Natural killer cell (primary cell): ENCODE measurements around the gene FAM25A. TPM values are rescaled to one million over a fixed set of nuclear protein-coding genes. Genes with fewer than 3 reads are reported as not detected.
"Not testable (repeated sequence)": the region's sequence is repeated elsewhere in the genome, so short reads cannot be mapped to it uniquely, and the experiment has no call there.

Experiments used
- ATAC-seq, 3 donors: fragments of 150-1000 bp in 2 of 3; fragments of 200-7000 bp in 1 of 3; cut with Tn5 transposase; 1 replicate in 1 of 3; 2 replicates in 2 of 3; pipeline ENCODE4 v1.10.0; 2021; ENCODE audit warnings: mild to moderate bottlenecking in 2 of 3, moderate library complexity in 2 of 3
- DNase-seq, 2 donors: peaks; one replicate each; pipeline versions ENCODE4 v3.0.0 to v3.0.0-alpha.2; 2013 to 2021; ENCODE audit warnings: mixed read lengths in 1 of 2
- H3K27ac ChIP-seq: one replicate; pipeline ENCODE4 v1.5.1; 2013; ENCODE audit warnings: mild to moderate bottlenecking, low read length
- H3K27me3 ChIP-seq: one replicate; pipeline ENCODE4 v1.6.1; 2013; ENCODE audit warnings: low read length; ENCODE audit not compliant: control insufficient read depth, insufficient read depth
- H3K36me3 ChIP-seq: one replicate; pipeline ENCODE4 v1.6.1; 2013; ENCODE audit warnings: low read length; ENCODE audit not compliant: control insufficient read depth, insufficient read depth
- H3K4me1 ChIP-seq: one replicate; pipeline ENCODE4 v1.6.1; 2013; ENCODE audit warnings: low read length; ENCODE audit not compliant: control insufficient read depth, insufficient read depth
- H3K4me3 ChIP-seq: one replicate; pipeline ENCODE4 v1.5.1; 2013; ENCODE audit warnings: low read length
- H3K9me3 ChIP-seq: one replicate; pipeline ENCODE4 v1.6.1; 2013; ENCODE audit warnings: low read length; ENCODE audit not compliant: control insufficient read depth, insufficient read depth
- H3K27ac Mint-ChIP-seq, 2 donors: one replicate each; pipeline ENCODE4 v1.8.0; 2022; ENCODE audit warnings: mild to moderate bottlenecking in 2 of 2, mixed read lengths in 2 of 2, moderate library complexity in 1 of 2
- H3K27me3 Mint-ChIP-seq, 2 donors: one replicate each; pipeline ENCODE4 v1.8.0; 2022; ENCODE audit warnings: low read depth in 2 of 2, mixed read lengths in 2 of 2
- H3K36me3 Mint-ChIP-seq: one replicate; pipeline ENCODE4 v1.8.0; 2022; ENCODE audit warnings: mixed read lengths
- H3K4me1 Mint-ChIP-seq, 2 donors: one replicate each; pipeline ENCODE4 v1.8.0; 2022; ENCODE audit warnings: mixed read lengths in 2 of 2
- H3K4me3 Mint-ChIP-seq: one replicate; pipeline ENCODE4 v1.8.0; 2022; ENCODE audit warnings: mild to moderate bottlenecking, moderate library complexity, mixed read lengths
- H3K9me3 Mint-ChIP-seq, 2 donors: one replicate each; pipeline ENCODE4 v1.8.0; 2022; ENCODE audit warnings: mixed read lengths in 2 of 2
- WGBS: methylation state at CpG from one replicate; pipeline ENCODE4 v1.1.7; 2013; ENCODE audit warnings: missing lambda C conversion rate; ENCODE audit not compliant: insufficient coverage; 5-methylcytosine and 5-hydroxymethylcytosine counted together
- intact Hi-C: fragments of 100-400 bp; cut with micrococcal nuclease; formaldehyde crosslinking; loops from one replicate; pipeline ENCODE4 v1.14.2; 2022
- total RNA-seq, 4 donors: library from RNA; stranded (reverse); fragments of 120-200 nt in 1 of 4; gene quantifications; one replicate each; pipeline versions ENCODE4 v1.2.3 to v1.2.4, GENCODE V29; 2013 to 2022
- TF ChIP-seq, protein P1 (sequence below): fragments of 200-600 bp; IDR thresholded peaks from one replicate; pipeline ENCODE4 v1.8.0; 2022; ENCODE audit warnings: antibody characterized with exemption

Gene FAM25A
- total RNA-seq, 3 donors from 2014 or later (not counting 1 experiment from before 2014, with no cell fraction given): not detected

DNA sequence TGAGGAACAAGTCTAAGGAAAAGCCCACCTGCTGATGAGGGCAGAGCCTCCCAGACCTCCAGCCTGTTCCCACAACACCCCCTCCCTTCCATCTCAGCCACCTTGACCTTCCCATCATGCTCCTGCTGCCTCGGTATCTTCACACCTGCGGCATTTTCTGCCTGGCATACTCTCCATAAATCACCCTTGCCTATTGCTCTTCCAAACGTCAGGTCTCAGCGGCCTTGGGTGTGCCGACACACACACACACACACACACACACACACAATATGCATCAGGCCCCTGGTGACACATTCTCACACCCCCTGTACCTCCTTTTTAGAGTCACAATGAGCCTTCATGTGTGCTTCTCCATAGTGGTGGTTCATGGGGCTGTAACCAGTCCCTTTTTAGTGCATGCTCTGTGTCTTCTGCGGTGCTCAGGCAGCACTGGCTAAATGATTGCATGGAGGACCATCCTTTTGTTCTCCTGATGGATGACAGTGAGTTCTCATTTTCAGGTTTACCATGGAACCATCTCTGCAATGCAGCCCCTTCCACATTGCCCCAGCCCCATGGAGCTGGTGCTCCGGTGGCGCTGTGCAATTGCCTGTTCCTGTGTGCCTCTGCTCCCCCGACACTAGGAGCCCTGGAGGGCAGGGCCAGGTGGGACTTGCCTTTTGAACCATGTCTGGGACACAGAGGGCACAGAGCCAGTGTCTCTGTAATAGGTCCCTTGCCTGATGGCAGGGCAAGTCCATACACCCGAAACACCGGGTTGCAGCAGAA, 47.3 kb upstream of the FAM25A start:
- H3K27me3 Mint-ChIP-seq: peaks cover 0 to 7% of the 10 kb centered on the region in 2 donors
- peak in 1 of 2 donors; percentile 37 for DNase-seq
- Histone ChIP-seq H3K4me1 (peaks cover 38% of the 10 kb centered on the region), H3K36me3 (no peaks in the 10 kb centered on the region), H3K9me3 (no peaks in the 10 kb centered on the region), H3K27me3 (no peaks in the 10 kb centered on the region), H3K27ac (no peak overlapping the region), H3K4me3 (no peak overlapping the region)
- H3K27ac Mint-ChIP-seq: peak overlapping the region in 1 of 2 donors; percentile 85
- 96% methylated on average over 11 of the region's 11 CpGs for WGBS
- H3K4me3 Mint-ChIP-seq: peak overlapping the region; percentile 61
- H3K36me3 Mint-ChIP-seq: no peaks in the 10 kb centered on the region
- H3K9me3 Mint-ChIP-seq: no peaks in the 10 kb centered on the region
- TF ChIP-seq, protein P1, sequence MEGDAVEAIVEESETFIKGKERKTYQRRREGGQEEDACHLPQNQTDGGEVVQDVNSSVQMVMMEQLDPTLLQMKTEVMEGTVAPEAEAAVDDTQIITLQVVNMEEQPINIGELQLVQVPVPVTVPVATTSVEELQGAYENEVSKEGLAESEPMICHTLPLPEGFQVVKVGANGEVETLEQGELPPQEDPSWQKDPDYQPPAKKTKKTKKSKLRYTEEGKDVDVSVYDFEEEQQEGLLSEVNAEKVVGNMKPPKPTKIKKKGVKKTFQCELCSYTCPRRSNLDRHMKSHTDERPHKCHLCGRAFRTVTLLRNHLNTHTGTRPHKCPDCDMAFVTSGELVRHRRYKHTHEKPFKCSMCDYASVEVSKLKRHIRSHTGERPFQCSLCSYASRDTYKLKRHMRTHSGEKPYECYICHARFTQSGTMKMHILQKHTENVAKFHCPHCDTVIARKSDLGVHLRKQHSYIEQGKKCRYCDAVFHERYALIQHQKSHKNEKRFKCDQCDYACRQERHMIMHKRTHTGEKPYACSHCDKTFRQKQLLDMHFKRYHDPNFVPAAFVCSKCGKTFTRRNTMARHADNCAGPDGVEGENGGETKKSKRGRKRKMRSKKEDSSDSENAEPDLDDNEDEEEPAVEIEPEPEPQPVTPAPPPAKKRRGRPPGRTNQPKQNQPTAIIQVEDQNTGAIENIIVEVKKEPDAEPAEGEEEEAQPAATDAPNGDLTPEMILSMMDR: no peak
- no peak for ATAC-seq
- intact Hi-C loops: no loop called here
- H3K4me1 Mint-ChIP-seq: peaks cover 4 to 26% of the 10 kb centered on the region in 2 donors

DNA sequence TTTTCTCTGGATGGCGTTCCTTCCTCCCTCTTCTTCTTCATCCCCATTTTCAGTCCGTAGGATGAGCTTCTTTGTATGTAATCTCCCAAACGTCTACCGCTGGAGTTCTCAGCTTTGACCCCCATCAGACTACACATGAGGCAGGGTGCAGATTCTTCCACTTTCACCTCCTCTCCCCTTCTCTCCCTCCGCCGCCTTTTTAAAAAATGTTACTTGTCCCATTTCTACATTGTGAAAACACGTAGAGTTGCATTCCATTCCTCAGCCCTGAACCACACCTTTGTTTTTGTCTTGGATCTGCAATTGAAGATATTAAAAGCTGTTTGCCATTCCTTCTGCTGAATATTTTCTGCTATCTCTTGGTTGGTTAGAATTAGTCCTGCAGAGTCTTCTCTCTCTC, 45.6 kb upstream of the FAM25A start:
- TF ChIP-seq, protein P1: no peak
- Mint-ChIP-seq H3K36me3 (no peaks in the 10 kb centered on the region), H3K27ac (no peak overlapping the region), H3K9me3 (no peaks in the 10 kb centered on the region), H3K4me1 (peaks cover 4 to 22% of the 10 kb centered on the region in 2 donors), H3K4me3 (no peak overlapping the region), H3K27me3 (peaks cover 0 to 7% of the 10 kb centered on the region in 2 donors)
- Histone ChIP-seq H3K27ac (no peak overlapping the region), H3K4me3 (no peak overlapping the region), H3K4me1 (peaks cover 23% of the 10 kb centered on the region), H3K27me3 (no peaks in the 10 kb centered on the region), H3K36me3 (no peaks in the 10 kb centered on the region), H3K9me3 (no peaks in the 10 kb centered on the region)
- DNase-seq (no peak), ATAC-seq (no peak)
- 96% methylated on average over 6 of the region's 7 CpGs for WGBS
- intact Hi-C loops: no loop called here

DNA sequence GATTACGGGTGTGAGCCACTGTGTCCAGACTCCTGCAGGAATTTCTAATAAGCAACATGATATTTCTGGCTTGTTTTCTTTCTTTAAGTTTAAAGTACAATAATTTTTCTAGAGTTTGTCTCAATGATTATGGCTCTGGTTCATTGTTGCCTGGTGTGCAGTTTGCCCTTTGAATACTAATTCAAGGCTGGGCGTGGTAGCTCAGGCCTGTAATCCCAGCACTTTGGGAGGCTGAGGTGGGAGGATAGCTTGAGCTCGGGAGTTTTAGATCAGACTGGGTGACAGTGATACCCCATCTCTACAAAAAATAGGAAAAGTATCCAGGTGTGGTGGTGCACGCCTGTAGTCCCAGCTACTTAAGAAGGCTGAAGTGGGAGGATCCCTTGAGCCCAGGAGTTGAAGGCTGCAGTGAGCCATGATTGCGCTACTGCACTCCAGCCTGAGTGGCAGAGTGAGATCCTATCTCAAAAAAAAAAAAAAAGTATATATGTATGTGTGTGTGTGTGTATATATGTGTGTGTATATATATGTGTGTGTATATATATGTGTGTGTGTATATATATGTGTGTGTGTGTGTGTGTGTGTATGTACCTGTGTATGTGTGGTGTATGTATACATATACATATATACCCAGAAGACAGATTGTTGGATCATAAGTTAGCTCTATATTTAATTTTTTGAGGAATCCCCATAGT, 43.6 kb upstream of the FAM25A start:
- no peak for ATAC-seq
- Mint-ChIP-seq H3K4me3 (no peak overlapping the region), H3K4me1 (peaks cover 4 to 12% of the 10 kb centered on the region in 2 donors), H3K9me3 (no peaks in the 10 kb centered on the region), H3K27me3 (peaks cover 5 to 8% of the 10 kb centered on the region in 2 donors), H3K36me3 (no peaks in the 10 kb centered on the region), H3K27ac (no peak overlapping the region)
- peaks cover 7% of the 10 kb centered on the region for H3K4me1 ChIP-seq
- H3K27me3 ChIP-seq: no peaks in the 10 kb centered on the region
- intact Hi-C loops: no loop called here
- TF ChIP-seq, protein P1: no peak
- H3K9me3 ChIP-seq: no peaks in the 10 kb centered on the region
- no peaks in the 10 kb centered on the region for H3K36me3 ChIP-seq
- no peak for DNase-seq
- H3K27ac ChIP-seq: no peak overlapping the region
- 94% methylated on average over 5 of the region's 5 CpGs for WGBS
- no peak overlapping the region for H3K4me3 ChIP-seq

DNA sequence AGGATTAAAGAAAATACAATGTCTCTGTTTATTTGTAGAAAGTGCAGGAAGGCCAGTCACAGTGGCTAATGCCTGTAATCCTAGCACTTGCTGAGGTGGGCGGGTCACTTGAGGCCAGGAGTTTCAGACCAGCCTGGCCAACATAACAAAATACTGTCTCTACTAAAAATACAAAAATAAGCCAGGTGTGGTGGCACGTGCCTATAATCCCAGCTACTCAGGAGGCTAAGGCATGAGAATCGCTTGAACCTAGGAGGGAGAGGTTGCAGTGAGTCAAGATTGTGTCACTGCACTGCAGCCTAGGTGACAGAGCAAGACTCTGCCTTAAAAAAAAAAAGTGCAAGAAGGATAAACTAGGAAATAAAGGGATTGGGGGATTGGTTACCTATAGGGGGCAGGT, 41.6 kb upstream of the FAM25A start:
- H3K4me3 ChIP-seq, H3K4me1 ChIP-seq, H3K4me3 Mint-ChIP-seq, H3K9me3 Mint-ChIP-seq, H3K9me3 ChIP-seq, H3K27me3 ChIP-seq, H3K27ac Mint-ChIP-seq, intact Hi-C loops, H3K27ac ChIP-seq, DNase-seq, H3K36me3 ChIP-seq, ATAC-seq, H3K4me1 Mint-ChIP-seq, H3K36me3 Mint-ChIP-seq: not testable (repeated sequence)
- peaks cover 12 to 13% of the 10 kb centered on the region in 2 donors for H3K27me3 Mint-ChIP-seq
- 84% methylated on average over 3 of the region's 3 CpGs for WGBS
